ENCODE results near the gene SLIT3.

Gene SLIT3

GRCh38 chr5:169192536-169192935 lies 108.4 kb downstream of the SLIT3 start (continued):
- TF ChIP-seq PATZ1 (CRISPR knock-in tag; IDR thresholded peaks at IDR 0.05; ENCODE audit: borderline replicate concordance), result no peak
- no peak for TF ChIP-seq CSDC2 (CRISPR knock-in tag; IDR thresholded peaks at IDR 0.05)
- TF ChIP-seq ZNF565 (CRISPR knock-in tag; conservative IDR thresholded peaks at IDR 0.05; ENCODE audit: low read depth), result no peak

GRCh38 chr5:169190849-169191248 lies 110.1 kb downstream of the SLIT3 start:
- 0 out of 2 replicates have a peak, but pooled peaks have one; percentile 13 for TF ChIP-seq ISL1 (CRISPR knock-in tag; IDR thresholded peaks at IDR 0.05)
- TF ChIP-seq ARNTL (CRISPR knock-in tag; IDR thresholded peaks at IDR 0.05; ENCODE audit: borderline replicate concordance, low read depth), result no peak
- TF ChIP-seq TCF4 (CRISPR knock-in tag; IDR thresholded peaks at IDR 0.05; ENCODE audit: borderline replicate concordance), result no peak
- ATAC-seq, result peak; percentile 54; the same call in 2 of the 3 replicates

- TF ChIP-seq CSDC2 (CRISPR knock-in tag; IDR thresholded peaks at IDR 0.05), result no peak
- no peak for TF ChIP-seq ZNF70 (CRISPR knock-in tag; IDR thresholded peaks at IDR 0.05)
- TF ChIP-seq PPARA (CRISPR knock-in tag; IDR thresholded peaks at IDR 0.05; ENCODE audit: borderline replicate concordance), result no peak
- TF ChIP-seq OSR1 (CRISPR knock-in tag; IDR thresholded peaks at IDR 0.05), result no peak
- TF ChIP-seq ZFP3 (CRISPR knock-in tag; IDR thresholded peaks at IDR 0.05), result no peak
- TF ChIP-seq CSRNP3 (CRISPR knock-in tag; IDR thresholded peaks at IDR 0.05), result no peak
- TF ChIP-seq GLIS3 (CRISPR knock-in tag; IDR thresholded peaks at IDR 0.05), result no peak
- peak; percentile 38 for ATAC-seq
Observed at GRCh38 chr5:169185626-169186025, 115.3 kb downstream of the SLIT3 start.

- TF ChIP-seq TCF4 (CRISPR knock-in tag; IDR thresholded peaks at IDR 0.05; ENCODE audit: borderline replicate concordance) (no peak), ESRRG (CRISPR knock-in tag; IDR thresholded peaks at IDR 0.05) (no peak), ZNF70 (CRISPR knock-in tag; IDR thresholded peaks at IDR 0.05) (no peak), ARNTL (CRISPR knock-in tag; IDR thresholded peaks at IDR 0.05; ENCODE audit: borderline replicate concordance, low read depth) (no peak), RARB (CRISPR knock-in tag; IDR thresholded peaks at IDR 0.05) (no peak), ZC3H10 (CRISPR knock-in tag; IDR thresholded peaks at IDR 0.05) (no peak), CSDC2 (CRISPR knock-in tag; IDR thresholded peaks at IDR 0.05) (no peak), GLIS3 (CRISPR knock-in tag; IDR thresholded peaks at IDR 0.05) (no peak), ZFP30 (CRISPR knock-in tag; IDR thresholded peaks at IDR 0.05) (no peak), SNAI2 (CRISPR knock-in tag; IDR thresholded peaks at IDR 0.05) (no peak), CSRNP3 (CRISPR knock-in tag; IDR thresholded peaks at IDR 0.05) (no peak), ZNF565 (CRISPR knock-in tag; conservative IDR thresholded peaks at IDR 0.05; ENCODE audit: low read depth) (no peak), PPARA (CRISPR knock-in tag; IDR thresholded peaks at IDR 0.05; ENCODE audit: borderline replicate concordance) (no peak), ISL1 (CRISPR knock-in tag; IDR thresholded peaks at IDR 0.05) (no peak), TOX (CRISPR knock-in tag; IDR thresholded peaks at IDR 0.05; ENCODE audit: borderline replicate concordance) (no peak)
- ATAC-seq, result peak; percentile 84
Observed at GRCh38 chr5:169183576-169183975, 117.4 kb downstream of the SLIT3 start.

GRCh38 chr5:169182797-169183196 lies 118.1 kb downstream of the SLIT3 start:
- TF ChIP-seq GLIS3 (CRISPR knock-in tag; IDR thresholded peaks at IDR 0.05), result no peak
- TF ChIP-seq TOX (CRISPR knock-in tag; IDR thresholded peaks at IDR 0.05; ENCODE audit: borderline replicate concordance), result no peak
- ATAC-seq, result no peak

GRCh38 chr5:169181814-169182213 lies 119.1 kb downstream of the SLIT3 start:
- ATAC-seq, result no peak
- TF ChIP-seq TCF4 (CRISPR knock-in tag; IDR thresholded peaks at IDR 0.05; ENCODE audit: borderline replicate concordance) (no peak), RARB (CRISPR knock-in tag; IDR thresholded peaks at IDR 0.05) (no peak), TSHZ2 (CRISPR knock-in tag; IDR thresholded peaks at IDR 0.05) (no peak), POU6F1 (CRISPR knock-in tag; IDR thresholded peaks at IDR 0.05; ENCODE audit: borderline replicate concordance, low read depth) (no peak), ZNF8 (CRISPR knock-in tag; IDR thresholded peaks at IDR 0.05) (no peak), CSRNP3 (CRISPR knock-in tag; IDR thresholded peaks at IDR 0.05) (no peak), PPARA (CRISPR knock-in tag; IDR thresholded peaks at IDR 0.05; ENCODE audit: borderline replicate concordance) (no peak), BACH2 (CRISPR knock-in tag; IDR thresholded peaks at IDR 0.05; ENCODE audit: borderline replicate concordance) (no peak), TOX (CRISPR knock-in tag; IDR thresholded peaks at IDR 0.05; ENCODE audit: borderline replicate concordance) (no peak)

Measured in SK-N-SH treated with all-trans-retinoic acid at 6 μM for 48 hours (cell line).